HG03103 (cell line): ENCODE results near the gene IGFALS.
"Not testable (repeated sequence)": the region's sequence is repeated elsewhere in the genome, so short reads cannot be mapped to it uniquely, and the experiment has no call there.

Source experiments
- ATAC-seq: cut with Tn5 transposase; IDR thresholded peaks from one replicate; pipeline ENCODE4 v1.9.1; 2021; ENCODE audit warnings: low read depth; ENCODE audit not compliant: unreplicated experiment

IGFALS gene

GRCh38 chr16:1818204-1818872 is 24.8 kb upstream of the IGFALS start:
- ATAC-seq: no peak

GRCh38 chr16:1817716-1818115 is 24.2 kb upstream of the IGFALS start:
- no peak for ATAC-seq

GRCh38 chr16:1817276-1817589 is 23.7 kb upstream of the IGFALS start:
- no peak for ATAC-seq

GRCh38 chr16:1816396-1817275 is 23.1 kb upstream of the IGFALS start:
- ATAC-seq: no peak

- ATAC-seq: no peak
Observed at GRCh38 chr16:1815461-1815860, 22.0 kb upstream of the IGFALS start.

- no peak for ATAC-seq
Observed at GRCh38 chr16:1812732-1813163, 19.2 kb upstream of the IGFALS start.

- no peak for ATAC-seq
Observed at GRCh38 chr16:1810536-1810935, 17.0 kb upstream of the IGFALS start.

- no peak for ATAC-seq
Observed at GRCh38 chr16:1810106-1810505, 16.6 kb upstream of the IGFALS start.

- ATAC-seq: no peak
Observed at GRCh38 chr16:1809281-1809801, 15.8 kb upstream of the IGFALS start.

- no peak for ATAC-seq
Observed at GRCh38 chr16:1808691-1809090, 15.2 kb upstream of the IGFALS start.

GRCh38 chr16:1807626-1808025 is 14.1 kb upstream of the IGFALS start:
- ATAC-seq: no peak

- ATAC-seq: no peak
Observed at GRCh38 chr16:1800701-1801100, 7.2 kb upstream of the IGFALS start.

GRCh38 chr16:1799263-1799662 is 5.8 kb upstream of the IGFALS start:
- not testable (repeated sequence) for ATAC-seq

GRCh38 chr16:1794908-1795666 is 1.6 kb upstream of the IGFALS start:
- ATAC-seq: no peak

- ATAC-seq: no peak
Observed at GRCh38 chr16:1794221-1794871, 841 bp upstream of the IGFALS start.

- ATAC-seq: no peak
Observed at GRCh38 chr16:1792836-1793577, 498 bp downstream of the IGFALS start.

GRCh38 chr16:1791943-1792812 is 1.3 kb downstream of the IGFALS start:
- no peak for ATAC-seq

- no peak for ATAC-seq
Observed at GRCh38 chr16:1791256-1791942, 2.1 kb downstream of the IGFALS start.
